Epithelial cell of prostate (primary cell): ENCODE measurements around the gene MRPL36.
"Not testable (repeated sequence)": the region's sequence is repeated elsewhere in the genome, so short reads cannot be mapped to it uniquely, and the experiment has no call there.

Experiments used
- DNase-seq: peaks from one replicate; pipeline ENCODE4 v3.0.0-alpha.2; 2011; ENCODE audit warnings: low read depth, low spot score
- H3K27ac ChIP-seq: fragments of 450-650 bp; 2 replicates; pipeline ENCODE4 v1.5.1; 2017; ENCODE audit warnings: mild to moderate bottlenecking

MRPL36 gene

GRCh38 chr5:1817261-1818043, 17.8 kb upstream of the MRPL36 start:
- DNase-seq, result no peak
- no peak overlapping the region for H3K27ac ChIP-seq

- not testable (repeated sequence) for H3K27ac ChIP-seq, DNase-seq
These were observed 17.0 kb upstream of the MRPL36 start for GRCh38 chr5:1816495-1817089.

- no peak for DNase-seq
- no peak overlapping the region for H3K27ac ChIP-seq
These were observed 16.2 kb upstream of the MRPL36 start for GRCh38 chr5:1815881-1816292.

GRCh38 chr5:1815071-1815786, 15.6 kb upstream of the MRPL36 start:
- DNase-seq, result no peak
- H3K27ac ChIP-seq, result no peak overlapping the region

GRCh38 chr5:1814183-1815020, 14.8 kb upstream of the MRPL36 start:
- DNase-seq, result no peak

GRCh38 chr5:1810581-1811101, 11.0 kb upstream of the MRPL36 start:
- DNase-seq, result no peak
- no peak overlapping the region for H3K27ac ChIP-seq

More at GRCh38 chr5:1814183-1815020, 14.8 kb upstream of the MRPL36 start:
- no peak overlapping the region for H3K27ac ChIP-seq

GRCh38 chr5:1809416-1810035, 9.9 kb upstream of the MRPL36 start:
- no peak for DNase-seq
- H3K27ac ChIP-seq, result no peak overlapping the region

GRCh38 chr5:1808439-1808838, 8.8 kb upstream of the MRPL36 start:
- peak; percentile 59 for DNase-seq
- peak overlapping the region; percentile 60 for H3K27ac ChIP-seq

- peak overlapping the region; percentile 60 for H3K27ac ChIP-seq
- no peak for DNase-seq
These were observed 8.0 kb upstream of the MRPL36 start for GRCh38 chr5:1807451-1808185.

GRCh38 chr5:1806974-1807373, 7.3 kb upstream of the MRPL36 start:
- H3K27ac ChIP-seq, result no peak overlapping the region
- no peak for DNase-seq

- no peak overlapping the region for H3K27ac ChIP-seq
- DNase-seq, result no peak
These were observed 6.6 kb upstream of the MRPL36 start for GRCh38 chr5:1806199-1806598.

- no peak overlapping the region for H3K27ac ChIP-seq
- no peak for DNase-seq
These were observed 6.1 kb upstream of the MRPL36 start for GRCh38 chr5:1805736-1806135.

- H3K27ac ChIP-seq, result no peak overlapping the region
- DNase-seq, result no peak
These were observed 5.7 kb upstream of the MRPL36 start for GRCh38 chr5:1805326-1805725.

GRCh38 chr5:1804001-1804690, 4.5 kb upstream of the MRPL36 start:
- DNase-seq, result no peak
- no peak overlapping the region for H3K27ac ChIP-seq

- no peak for DNase-seq
- H3K27ac ChIP-seq, result no peak overlapping the region
These were observed 3.6 kb upstream of the MRPL36 start for GRCh38 chr5:1803192-1803591.

- no peak for DNase-seq
- peak overlapping the region; percentile 63 for H3K27ac ChIP-seq
These were observed 2.3 kb upstream of the MRPL36 start for GRCh38 chr5:1801967-1802295.

GRCh38 chr5:1801222-1801966, 1.8 kb upstream of the MRPL36 start, which contains the start of gene NDUFS6:
Gene NDUFS6 (plus strand): TSS chr5:1801407. CDS start chr5:1801418, 11 bp downstream.
- no peak for DNase-seq
- peak within 1 kb of the TSS; percentile 63 for H3K27ac ChIP-seq
